CD4-positive, alpha-beta T cell treated with Interleukin-6 at 100 ng/mL for 8 hours (primary cell): Measurements from ENCODE around the gene KIAA1614.

Experiments
- DNase-seq: peaks from one replicate; pipeline ENCODE4 v3.0.0-alpha.2; 2020; ENCODE audit warnings: mixed read lengths, low spot score

KIAA1614 gene

GRCh38 chr1:180912801-180913565, at the start of gene KIAA1614:
TSS of gene KIAA1614 (plus strand) at chr1:180912897. CDS start at chr1:180913244, 347 bp downstream.
- no peak for DNase-seq

GRCh38 chr1:180863158-180863775, 49.4 kb upstream of the KIAA1614 start:
- DNase-seq: peak; percentile 23

GRCh38 chr1:180881806-180882509, 30.7 kb upstream of the KIAA1614 start:
- DNase-seq: no peak

- DNase-seq: no peak
Observed at GRCh38 chr1:180884588-180885300, 28.0 kb upstream of the KIAA1614 start.

- no peak for DNase-seq
Observed at GRCh38 chr1:180886338-180886737, 26.4 kb upstream of the KIAA1614 start.

- no peak for DNase-seq
Observed at GRCh38 chr1:180887841-180888240, 24.9 kb upstream of the KIAA1614 start.

- DNase-seq: no peak
Observed at GRCh38 chr1:180888870-180889269, 23.8 kb upstream of the KIAA1614 start.

- no peak for DNase-seq
Observed at GRCh38 chr1:180889325-180889724, 23.4 kb upstream of the KIAA1614 start.

GRCh38 chr1:180892272-180892671, 20.4 kb upstream of the KIAA1614 start:
- no peak for DNase-seq

GRCh38 chr1:180892675-180893074, 20.0 kb upstream of the KIAA1614 start:
- no peak for DNase-seq

GRCh38 chr1:180893614-180894013, 19.1 kb upstream of the KIAA1614 start:
- no peak for DNase-seq

- no peak for DNase-seq
Observed at GRCh38 chr1:180896161-180896560, 16.5 kb upstream of the KIAA1614 start.

GRCh38 chr1:180898441-180899219, 14.1 kb upstream of the KIAA1614 start:
- no peak for DNase-seq

GRCh38 chr1:180899262-180899661, 13.4 kb upstream of the KIAA1614 start:
- DNase-seq: no peak

- no peak for DNase-seq
Observed at GRCh38 chr1:180901076-180901990, 11.4 kb upstream of the KIAA1614 start.

- no peak for DNase-seq
Observed at GRCh38 chr1:180902541-180902940, 10.2 kb upstream of the KIAA1614 start.

- DNase-seq: no peak
Observed at GRCh38 chr1:180905927-180906326, 6.8 kb upstream of the KIAA1614 start.

- DNase-seq: no peak
Observed at GRCh38 chr1:180906511-180906910, 6.2 kb upstream of the KIAA1614 start.

GRCh38 chr1:180907313-180908055, 5.2 kb upstream of the KIAA1614 start:
- DNase-seq: no peak
